SK-N-SH treated with all-trans-retinoic acid at 6 μM for 48 hours (cell line): ENCODE results near the gene PTPN7.

Source experiments
- ATAC-seq: fragments of 200-7000 bp; cut with Tn5 transposase; 3 replicates; pipeline ENCODE4 v1.9.1; 2020; ENCODE audit warnings: mild to moderate bottlenecking, moderate library complexity
- ARNTL ChIP-seq: fragments of 450-650 bp; formaldehyde crosslinking; IDR thresholded peaks from 2 replicates; pipeline ENCODE4 v1.5.0; 2020; ENCODE audit warnings: low read depth, mild to moderate bottlenecking, moderate library complexity, borderline replicate concordance
- BACH2 ChIP-seq: fragments of 250-450 bp; sonication (Bioruptor Pico); IDR thresholded peaks from 2 replicates; pipeline ENCODE4 v1.9.0; 2021; ENCODE audit warnings: mild to moderate bottlenecking, borderline replicate concordance
- CSDC2 ChIP-seq: fragments of 250-450 bp; sonication (Bioruptor Pico); IDR thresholded peaks from 2 replicates; pipeline ENCODE4 v1.5.0; 2020; ENCODE audit warnings: mild to moderate bottlenecking, moderate library complexity
- ESRRG ChIP-seq: fragments of 250-450 bp; sonication (Bioruptor Pico); IDR thresholded peaks from 2 replicates; pipeline ENCODE4 v1.6.1; 2021; ENCODE audit warnings: mild to moderate bottlenecking
- GLIS3 ChIP-seq: fragments of 250-450 bp; sonication (Bioruptor Pico); IDR thresholded peaks from 2 replicates; pipeline ENCODE4 v1.5.0; 2020; ENCODE audit warnings: mild to moderate bottlenecking, moderate library complexity
- ISL1 ChIP-seq: fragments of 250-450 bp; sonication (Bioruptor Pico); IDR thresholded peaks from 2 replicates; pipeline ENCODE4 v2.1.2; 2022; ENCODE audit warnings: mild to moderate bottlenecking, moderate library complexity
- OSR1 ChIP-seq: fragments of 250-450 bp; sonication (Bioruptor Pico); IDR thresholded peaks from 2 replicates; pipeline ENCODE4 v1.8.0; 2022; ENCODE audit warnings: moderate library complexity, mild to moderate bottlenecking, inconsistent platforms
- RARB ChIP-seq: fragments of 250-450 bp; sonication (Bioruptor Pico); IDR thresholded peaks from 2 replicates; pipeline ENCODE4 v1.8.0; 2021; ENCODE audit warnings: mild to moderate bottlenecking, moderate library complexity
- SNAI2 ChIP-seq: fragments of 250-450 bp; sonication (Bioruptor Pico); IDR thresholded peaks from 2 replicates; pipeline ENCODE4 v1.5.0; 2020; ENCODE audit warnings: mild to moderate bottlenecking, moderate library complexity
- TCF4 ChIP-seq: fragments of 250-450 bp; sonication (Bioruptor Pico); IDR thresholded peaks from 2 replicates; pipeline ENCODE4 v1.8.0; 2021; ENCODE audit warnings: mild to moderate bottlenecking, moderate library complexity, borderline replicate concordance
- TOX ChIP-seq: fragments of 250-450 bp; sonication (Bioruptor Pico); IDR thresholded peaks from 2 replicates; pipeline ENCODE4 v1.8.0; 2021; ENCODE audit warnings: mild to moderate bottlenecking, moderate library complexity, borderline replicate concordance
- ZFP3 ChIP-seq: fragments of 250-450 bp; sonication (Bioruptor Pico); IDR thresholded peaks from 2 replicates; pipeline ENCODE4 v1.5.0; 2020; ENCODE audit warnings: mild to moderate bottlenecking, moderate library complexity
- ZFP30 ChIP-seq: fragments of 450-650 bp; formaldehyde crosslinking; IDR thresholded peaks from 2 replicates; pipeline ENCODE4 v1.5.0; 2022; ENCODE audit warnings: mild to moderate bottlenecking, moderate library complexity
- ZNF565 ChIP-seq: fragments of 450-650 bp; formaldehyde crosslinking; conservative IDR thresholded peaks from 2 replicates; pipeline ENCODE4 v1.5.0; 2020; ENCODE audit warnings: low read depth, mild to moderate bottlenecking, moderate library complexity
- ZNF70 ChIP-seq: fragments of 450-650 bp; formaldehyde crosslinking; IDR thresholded peaks from 2 replicates; pipeline ENCODE4 v1.5.0; 2020; ENCODE audit warnings: mild to moderate bottlenecking, moderate library complexity
- ZNF8 ChIP-seq: fragments of 450-650 bp; formaldehyde crosslinking; IDR thresholded peaks from 2 replicates; pipeline ENCODE4 v1.5.0; 2020; ENCODE audit warnings: mild to moderate bottlenecking, moderate library complexity
- TF ChIP-seq, protein P1 (sequence below): fragments of 250-450 bp; sonication (Bioruptor Pico); IDR thresholded peaks from 2 replicates; pipeline ENCODE4 v1.8.0; 2021; ENCODE audit warnings: low read depth, mild to moderate bottlenecking, moderate library complexity, borderline replicate concordance
- TF ChIP-seq, protein P2 (sequence below): fragments of 250-450 bp; sonication (Bioruptor Pico); IDR thresholded peaks from 2 replicates; pipeline ENCODE4 v1.5.0; 2020; ENCODE audit warnings: mild to moderate bottlenecking, moderate library complexity
- TF ChIP-seq, protein P3 (sequence below): fragments of 250-450 bp; sonication (Bioruptor Pico); IDR thresholded peaks from 2 replicates; pipeline ENCODE4 v1.5.1; 2021; ENCODE audit warnings: mild to moderate bottlenecking, moderate library complexity
- TF ChIP-seq, protein P4 (sequence below): fragments of 250-450 bp; sonication (Bioruptor Pico); IDR thresholded peaks from 2 replicates; pipeline ENCODE4 v1.5.1; 2020; ENCODE audit warnings: low read depth, mild to moderate bottlenecking, moderate library complexity

Gene PTPN7

DNA sequence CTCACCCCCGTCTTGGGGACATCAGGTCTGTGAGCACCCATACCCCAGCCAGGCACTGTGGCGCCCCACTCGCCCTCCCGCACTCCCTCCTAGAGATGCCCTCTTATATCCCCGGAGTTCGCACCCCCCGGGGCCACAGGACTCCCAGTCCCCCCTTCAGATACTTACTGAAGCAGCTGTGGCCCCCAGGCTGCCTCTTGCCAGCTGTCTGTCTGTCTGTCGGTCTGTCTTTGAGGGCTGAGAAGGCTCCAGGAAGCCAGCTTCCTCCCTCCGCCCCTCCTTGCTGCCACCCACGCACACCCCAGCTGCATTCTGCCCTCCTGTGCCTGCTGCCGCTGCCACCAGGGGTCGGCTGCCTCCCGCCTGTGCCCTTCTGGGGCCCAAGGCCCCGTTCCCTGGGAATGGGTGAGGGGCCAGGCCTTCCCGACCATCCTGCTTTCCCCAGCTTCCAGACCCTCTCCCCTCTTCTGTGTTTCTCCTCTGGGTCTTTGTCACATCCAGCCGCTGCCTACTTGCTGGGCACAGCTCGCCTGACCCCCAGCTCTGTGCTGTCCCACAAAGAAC lies at the start of gene PTPN7:
Gene PTPN7, minus strand, starts transcription at position 226 of the 564 bp plus-strand sequence. CDS start 1,200 bp downstream, outside the sequence.
- TF ChIP-seq, protein P1, sequence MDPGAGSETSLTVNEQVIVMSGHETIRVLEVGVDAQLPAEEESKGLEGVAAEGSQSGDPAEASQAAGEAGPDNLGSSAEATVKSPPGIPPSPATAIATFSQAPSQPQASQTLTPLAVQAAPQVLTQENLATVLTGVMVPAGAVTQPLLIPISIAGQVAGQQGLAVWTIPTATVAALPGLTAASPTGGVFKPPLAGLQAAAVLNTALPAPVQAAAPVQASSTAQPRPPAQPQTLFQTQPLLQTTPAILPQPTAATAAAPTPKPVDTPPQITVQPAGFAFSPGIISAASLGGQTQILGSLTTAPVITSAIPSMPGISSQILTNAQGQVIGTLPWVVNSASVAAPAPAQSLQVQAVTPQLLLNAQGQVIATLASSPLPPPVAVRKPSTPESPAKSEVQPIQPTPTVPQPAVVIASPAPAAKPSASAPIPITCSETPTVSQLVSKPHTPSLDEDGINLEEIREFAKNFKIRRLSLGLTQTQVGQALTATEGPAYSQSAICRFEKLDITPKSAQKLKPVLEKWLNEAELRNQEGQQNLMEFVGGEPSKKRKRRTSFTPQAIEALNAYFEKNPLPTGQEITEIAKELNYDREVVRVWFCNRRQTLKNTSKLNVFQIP: no peak
- TF ChIP-seq ISL1 (CRISPR knock-in tag) (no peak), TOX (CRISPR knock-in tag) (no peak), ARNTL (CRISPR knock-in tag) (no peak), SNAI2 (CRISPR knock-in tag) (no peak), OSR1 (CRISPR knock-in tag) (no peak)
- ATAC-seq: no peak

DNA sequence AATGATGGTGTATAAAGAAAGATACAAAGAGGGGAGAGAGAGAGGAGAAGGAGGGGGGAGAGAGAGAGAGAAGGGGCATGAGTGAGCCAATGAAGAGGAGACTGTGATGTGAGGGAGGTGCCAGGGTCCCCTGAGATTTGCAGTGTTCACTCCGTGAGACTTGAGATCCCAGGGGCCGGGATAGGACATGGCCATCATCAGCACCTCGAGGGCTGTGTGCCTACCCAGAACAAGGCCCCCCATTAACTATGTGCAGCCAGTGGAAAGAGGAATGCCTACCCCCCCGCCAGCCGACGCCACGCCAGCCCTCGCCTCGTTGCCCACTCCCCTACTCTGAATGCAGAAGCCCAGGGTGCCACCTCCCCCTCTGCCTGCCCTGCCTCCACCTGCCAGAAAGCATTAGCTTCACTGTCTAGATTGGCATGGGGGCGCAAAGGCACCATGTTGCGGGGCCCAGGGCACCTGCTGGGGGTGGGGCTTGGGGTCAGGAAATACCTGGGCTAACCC lies 48.0 kb upstream of the PTPN7 start:
- no peak for ATAC-seq
- no peak for TF ChIP-seq RARB (CRISPR knock-in tag)
- TF ChIP-seq, protein P2, sequence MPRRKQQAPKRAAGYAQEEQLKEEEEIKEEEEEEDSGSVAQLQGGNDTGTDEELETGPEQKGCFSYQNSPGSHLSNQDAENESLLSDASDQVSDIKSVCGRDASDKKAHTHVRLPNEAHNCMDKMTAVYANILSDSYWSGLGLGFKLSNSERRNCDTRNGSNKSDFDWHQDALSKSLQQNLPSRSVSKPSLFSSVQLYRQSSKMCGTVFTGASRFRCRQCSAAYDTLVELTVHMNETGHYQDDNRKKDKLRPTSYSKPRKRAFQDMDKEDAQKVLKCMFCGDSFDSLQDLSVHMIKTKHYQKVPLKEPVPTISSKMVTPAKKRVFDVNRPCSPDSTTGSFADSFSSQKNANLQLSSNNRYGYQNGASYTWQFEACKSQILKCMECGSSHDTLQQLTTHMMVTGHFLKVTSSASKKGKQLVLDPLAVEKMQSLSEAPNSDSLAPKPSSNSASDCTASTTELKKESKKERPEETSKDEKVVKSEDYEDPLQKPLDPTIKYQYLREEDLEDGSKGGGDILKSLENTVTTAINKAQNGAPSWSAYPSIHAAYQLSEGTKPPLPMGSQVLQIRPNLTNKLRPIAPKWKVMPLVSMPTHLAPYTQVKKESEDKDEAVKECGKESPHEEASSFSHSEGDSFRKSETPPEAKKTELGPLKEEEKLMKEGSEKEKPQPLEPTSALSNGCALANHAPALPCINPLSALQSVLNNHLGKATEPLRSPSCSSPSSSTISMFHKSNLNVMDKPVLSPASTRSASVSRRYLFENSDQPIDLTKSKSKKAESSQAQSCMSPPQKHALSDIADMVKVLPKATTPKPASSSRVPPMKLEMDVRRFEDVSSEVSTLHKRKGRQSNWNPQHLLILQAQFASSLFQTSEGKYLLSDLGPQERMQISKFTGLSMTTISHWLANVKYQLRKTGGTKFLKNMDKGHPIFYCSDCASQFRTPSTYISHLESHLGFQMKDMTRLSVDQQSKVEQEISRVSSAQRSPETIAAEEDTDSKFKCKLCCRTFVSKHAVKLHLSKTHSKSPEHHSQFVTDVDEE (CRISPR knock-in tag): no peak
- TF ChIP-seq CSDC2 (CRISPR knock-in tag): no peak
- no peak for TF ChIP-seq ZFP3
- no peak for TF ChIP-seq TCF4 (CRISPR knock-in tag)
- TF ChIP-seq SNAI2 (CRISPR knock-in tag): no peak
- no peak for TF ChIP-seq ARNTL (CRISPR knock-in tag)
- TF ChIP-seq BACH2 (CRISPR knock-in tag): no peak
- TF ChIP-seq ZFP30 (CRISPR knock-in tag): no peak
- TF ChIP-seq ISL1 (CRISPR knock-in tag): no peak
- TF ChIP-seq, protein P1: no peak
- TF ChIP-seq ZNF565 (CRISPR knock-in tag): no peak
- TF ChIP-seq ESRRG (CRISPR knock-in tag): no peak
- TF ChIP-seq TOX (CRISPR knock-in tag): no peak
- no peak for TF ChIP-seq ZNF8 (CRISPR knock-in tag)
- TF ChIP-seq, protein P3, sequence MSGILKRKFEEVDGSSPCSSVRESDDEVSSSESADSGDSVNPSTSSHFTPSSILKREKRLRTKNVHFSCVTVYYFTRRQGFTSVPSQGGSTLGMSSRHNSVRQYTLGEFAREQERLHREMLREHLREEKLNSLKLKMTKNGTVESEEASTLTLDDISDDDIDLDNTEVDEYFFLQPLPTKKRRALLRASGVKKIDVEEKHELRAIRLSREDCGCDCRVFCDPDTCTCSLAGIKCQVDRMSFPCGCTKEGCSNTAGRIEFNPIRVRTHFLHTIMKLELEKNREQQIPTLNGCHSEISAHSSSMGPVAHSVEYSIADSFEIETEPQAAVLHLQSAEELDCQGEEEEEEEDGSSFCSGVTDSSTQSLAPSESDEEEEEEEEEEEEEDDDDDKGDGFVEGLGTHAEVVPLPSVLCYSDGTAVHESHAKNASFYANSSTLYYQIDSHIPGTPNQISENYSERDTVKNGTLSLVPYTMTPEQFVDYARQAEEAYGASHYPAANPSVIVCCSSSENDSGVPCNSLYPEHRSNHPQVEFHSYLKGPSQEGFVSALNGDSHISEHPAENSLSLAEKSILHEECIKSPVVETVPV: no peak
- no peak for TF ChIP-seq GLIS3 (CRISPR knock-in tag)
- TF ChIP-seq, protein P4, sequence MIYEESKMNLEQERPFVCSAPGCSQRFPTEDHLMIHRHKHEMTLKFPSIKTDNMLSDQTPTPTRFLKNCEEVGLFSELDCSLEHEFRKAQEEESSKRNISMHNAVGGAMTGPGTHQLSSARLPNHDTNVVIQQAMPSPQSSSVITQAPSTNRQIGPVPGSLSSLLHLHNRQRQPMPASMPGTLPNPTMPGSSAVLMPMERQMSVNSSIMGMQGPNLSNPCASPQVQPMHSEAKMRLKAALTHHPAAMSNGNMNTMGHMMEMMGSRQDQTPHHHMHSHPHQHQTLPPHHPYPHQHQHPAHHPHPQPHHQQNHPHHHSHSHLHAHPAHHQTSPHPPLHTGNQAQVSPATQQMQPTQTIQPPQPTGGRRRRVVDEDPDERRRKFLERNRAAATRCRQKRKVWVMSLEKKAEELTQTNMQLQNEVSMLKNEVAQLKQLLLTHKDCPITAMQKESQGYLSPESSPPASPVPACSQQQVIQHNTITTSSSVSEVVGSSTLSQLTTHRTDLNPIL: no peak

DNA sequence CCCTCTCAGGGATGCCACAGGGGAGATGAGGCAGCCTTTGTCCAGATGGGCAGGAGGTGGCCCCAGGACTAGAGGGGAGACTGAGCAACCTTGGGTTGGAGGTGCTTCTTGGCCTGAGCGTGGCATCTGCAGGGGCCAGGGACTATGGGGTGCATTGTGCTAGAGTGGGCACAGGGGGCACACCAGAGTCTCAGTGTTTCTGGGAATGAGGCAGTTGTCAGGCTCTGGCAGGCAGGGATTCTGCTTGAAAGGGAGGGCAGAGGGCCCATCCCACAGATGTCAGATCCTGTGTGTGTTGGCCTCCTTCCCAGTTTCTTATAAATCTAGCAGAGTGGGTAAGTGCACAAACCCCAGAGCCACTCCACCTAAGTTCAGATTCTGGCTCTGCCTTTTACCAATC lies 46.9 kb upstream of the PTPN7 start:
- peak; percentile 90 for ATAC-seq
- TF ChIP-seq BACH2 (CRISPR knock-in tag) (no peak), TCF4 (CRISPR knock-in tag) (no peak; the same call in 1 of the 2 replicates), ESRRG (CRISPR knock-in tag) (no peak), ARNTL (CRISPR knock-in tag) (no peak), RARB (CRISPR knock-in tag) (no peak), ZFP30 (CRISPR knock-in tag) (no peak), ZNF565 (CRISPR knock-in tag) (no peak), ZNF70 (CRISPR knock-in tag) (no peak), CSDC2 (CRISPR knock-in tag) (no peak), OSR1 (CRISPR knock-in tag) (no peak)
- TF ChIP-seq, protein P4: no peak
